ENCODE measurements around the gene RHBDL2. TPM values are rescaled to one million over a fixed set of nuclear protein-coding genes. Genes with fewer than 3 reads are reported as not detected.

The RHBDL2 gene
- total RNA-seq, 1 experiment from 2014 or later, result 36.9 TPM

DNA sequence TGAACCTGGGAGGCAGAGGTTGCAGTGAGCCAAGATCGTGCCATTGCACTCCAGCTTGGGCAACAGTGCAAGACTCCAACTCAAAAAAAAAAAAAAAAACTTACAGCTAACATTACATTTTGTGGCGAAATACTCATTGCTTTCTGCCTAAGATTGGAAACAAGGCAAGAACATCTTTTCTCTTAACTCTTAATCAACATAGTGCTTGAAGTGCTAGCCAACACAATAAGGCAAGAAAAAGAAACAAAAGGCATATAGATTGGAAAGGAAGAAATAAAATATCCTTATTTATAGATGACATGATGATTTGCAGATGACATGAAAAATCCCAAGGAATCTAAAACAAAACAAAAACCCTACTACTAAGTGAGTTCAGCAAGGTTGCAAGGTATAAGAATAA lies 35.6 kb downstream of the RHBDL2 start:
- no TSS peak for BruUV-seq (replicated peaks)
- H3K4me2 ChIP-seq, result no peak overlapping the region

DNA sequence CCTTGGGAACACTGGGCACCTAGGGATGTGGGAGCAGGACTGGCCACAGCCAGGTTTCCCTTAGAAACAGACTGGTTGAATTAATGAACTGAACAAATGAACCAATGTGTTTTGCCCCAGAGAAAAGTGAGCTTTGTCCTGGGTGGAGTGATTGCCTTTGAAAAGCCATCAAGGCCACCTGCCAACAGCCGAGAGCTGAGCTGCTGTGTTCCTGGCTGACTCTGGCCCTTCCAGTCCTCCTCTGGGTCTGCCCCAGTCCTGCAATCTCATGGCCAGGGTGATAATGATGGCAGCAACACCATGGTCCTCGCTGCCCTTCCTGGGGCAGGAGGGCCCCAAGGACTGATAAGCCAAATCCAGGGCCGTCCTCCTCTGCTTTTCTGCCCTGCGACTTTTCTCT lies 42.1 kb downstream of the RHBDL2 start:
- Histone ChIP-seq H3K27ac (no peak overlapping the region), H3F3A (ENCODE audit: insufficient read depth, low read depth) (no peaks in the 10 kb centered on the region), H3K36me3 (ENCODE audit: low read depth) (no peaks in the 10 kb centered on the region), H2AFZ (no peak overlapping the region), H3K27me3 (ENCODE audit: insufficient read depth, low read depth) (no peaks in the 10 kb centered on the region), H4K20me1 (ENCODE audit: insufficient read depth) (no peaks in the 10 kb centered on the region), H3K4me2 (no peak overlapping the region), H3K79me2 (ENCODE audit: low read depth) (no peaks in the 10 kb centered on the region), H3K4me1 (replicated peaks; ENCODE audit: insufficient read depth) (no peaks in the 10 kb centered on the region), H3K9me3 (ENCODE audit: insufficient read depth, low read depth) (no peaks in the 10 kb centered on the region), H3K9me2 (ENCODE audit: insufficient read depth) (no peaks in the 10 kb centered on the region), H3K4me3 (no peak overlapping the region)
- no peak for TF ChIP-seq EZH2 (IDR thresholded peaks at IDR 0.05; ENCODE audit: low read depth)
- TF ChIP-seq, protein P1, sequence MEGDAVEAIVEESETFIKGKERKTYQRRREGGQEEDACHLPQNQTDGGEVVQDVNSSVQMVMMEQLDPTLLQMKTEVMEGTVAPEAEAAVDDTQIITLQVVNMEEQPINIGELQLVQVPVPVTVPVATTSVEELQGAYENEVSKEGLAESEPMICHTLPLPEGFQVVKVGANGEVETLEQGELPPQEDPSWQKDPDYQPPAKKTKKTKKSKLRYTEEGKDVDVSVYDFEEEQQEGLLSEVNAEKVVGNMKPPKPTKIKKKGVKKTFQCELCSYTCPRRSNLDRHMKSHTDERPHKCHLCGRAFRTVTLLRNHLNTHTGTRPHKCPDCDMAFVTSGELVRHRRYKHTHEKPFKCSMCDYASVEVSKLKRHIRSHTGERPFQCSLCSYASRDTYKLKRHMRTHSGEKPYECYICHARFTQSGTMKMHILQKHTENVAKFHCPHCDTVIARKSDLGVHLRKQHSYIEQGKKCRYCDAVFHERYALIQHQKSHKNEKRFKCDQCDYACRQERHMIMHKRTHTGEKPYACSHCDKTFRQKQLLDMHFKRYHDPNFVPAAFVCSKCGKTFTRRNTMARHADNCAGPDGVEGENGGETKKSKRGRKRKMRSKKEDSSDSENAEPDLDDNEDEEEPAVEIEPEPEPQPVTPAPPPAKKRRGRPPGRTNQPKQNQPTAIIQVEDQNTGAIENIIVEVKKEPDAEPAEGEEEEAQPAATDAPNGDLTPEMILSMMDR (conservative IDR thresholded peaks at IDR 0.05), result no peak
- ChIA-PET POLR2A (ENCODE audit: unreplicated experiment) (no interaction called here), CTCF (no interaction called here)
- no peak for DNase-seq
- intact Hi-C loops (cut with micrococcal nuclease; ENCODE audit: unreplicated experiment), result no loop called here
- BruUV-seq (replicated peaks), result no TSS peak

More for the DNA sequence above, 35.6 kb downstream of the RHBDL2 start:
- Histone ChIP-seq H3F3A (ENCODE audit: insufficient read depth, low read depth) (no peaks in the 10 kb centered on the region), H3K36me3 (ENCODE audit: low read depth) (no peaks in the 10 kb centered on the region), H4K20me1 (ENCODE audit: insufficient read depth) (no peaks in the 10 kb centered on the region), H3K4me3 (no peak overlapping the region), H3K27ac (no peak overlapping the region), H3K27me3 (ENCODE audit: insufficient read depth, low read depth) (no peaks in the 10 kb centered on the region), H3K9me3 (ENCODE audit: insufficient read depth, low read depth) (no peaks in the 10 kb centered on the region), H3K4me1 (replicated peaks; ENCODE audit: insufficient read depth) (no peaks in the 10 kb centered on the region), H3K9me2 (ENCODE audit: insufficient read depth) (no peaks in the 10 kb centered on the region), H3K79me2 (ENCODE audit: low read depth) (no peaks in the 10 kb centered on the region), H2AFZ (no peak overlapping the region)
- intact Hi-C loops (cut with micrococcal nuclease; ENCODE audit: unreplicated experiment), result no loop called here
- no peak for TF ChIP-seq EZH2 (IDR thresholded peaks at IDR 0.05; ENCODE audit: low read depth)
- TF ChIP-seq, protein P1 (conservative IDR thresholded peaks at IDR 0.05), result no peak
- DNase-seq, result no peak
- POLR2A ChIA-PET (ENCODE audit: unreplicated experiment), result no interaction called here
- CTCF ChIA-PET, result no interaction called here

DNA sequence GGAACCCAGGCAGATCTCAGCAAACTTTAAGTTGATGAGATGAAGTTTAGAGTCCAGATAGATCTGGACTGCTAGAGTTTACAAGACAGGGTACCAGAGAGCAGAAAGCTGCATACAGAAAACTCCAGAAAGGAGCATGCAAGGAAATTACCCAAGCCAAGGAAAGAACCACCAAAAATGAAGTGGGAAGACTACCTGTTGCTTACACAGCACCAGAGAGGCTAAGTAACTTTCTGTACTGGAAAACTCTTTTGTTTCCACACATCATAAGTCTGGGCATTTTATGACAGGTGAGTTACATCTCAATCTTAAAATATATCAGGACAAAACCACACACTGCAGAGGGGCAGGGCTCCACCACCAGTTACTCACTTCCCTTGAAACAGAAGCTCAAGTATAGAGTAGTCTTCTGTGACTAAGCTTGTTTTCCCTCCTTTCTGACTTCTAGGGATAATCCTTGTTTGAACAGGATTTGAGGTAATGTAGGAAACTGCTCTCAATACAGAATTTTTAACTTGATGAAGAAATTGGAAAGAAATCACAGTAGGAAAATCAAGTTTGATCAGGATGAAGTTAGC lies 42.9 kb downstream of the RHBDL2 start:
- Histone ChIP-seq H3K9me2 (ENCODE audit: insufficient read depth) (no peaks in the 10 kb centered on the region), H3F3A (ENCODE audit: insufficient read depth, low read depth) (no peaks in the 10 kb centered on the region), H2AFZ (no peak overlapping the region), H3K9me3 (ENCODE audit: insufficient read depth, low read depth) (no peaks in the 10 kb centered on the region), H3K27ac (no peak overlapping the region), H3K4me1 (replicated peaks; ENCODE audit: insufficient read depth) (no peaks in the 10 kb centered on the region), H3K79me2 (ENCODE audit: low read depth) (no peaks in the 10 kb centered on the region), H3K36me3 (ENCODE audit: low read depth) (no peaks in the 10 kb centered on the region), H4K20me1 (ENCODE audit: insufficient read depth) (no peaks in the 10 kb centered on the region), H3K27me3 (ENCODE audit: insufficient read depth, low read depth) (no peaks in the 10 kb centered on the region), H3K4me3 (no peak overlapping the region), H3K4me2 (no peak overlapping the region)
- POLR2A ChIA-PET (ENCODE audit: unreplicated experiment), result no interaction called here
- TF ChIP-seq, protein P1 (conservative IDR thresholded peaks at IDR 0.05), result no peak
- TF ChIP-seq EZH2 (IDR thresholded peaks at IDR 0.05; ENCODE audit: low read depth), result no peak
- intact Hi-C loops (cut with micrococcal nuclease; ENCODE audit: unreplicated experiment), result no loop called here
- no TSS peak for BruUV-seq (replicated peaks)
- CTCF ChIA-PET, result interaction anchor here (0.6 kb wide), 1 partner anchor 90 kb away, joined by 4 read pairs; no protein-coding TSS in a partner anchor
- DNase-seq, result no peak
